ENCODE measurements around the gene FLNB.

- no peak for TF ChIP-seq TEAD4 (IDR thresholded peaks at IDR 0.05)
- no peak for TF ChIP-seq MAX (IDR thresholded peaks at IDR 0.05)
- no peak for TF ChIP-seq CREB1 (IDR thresholded peaks at IDR 0.05; ENCODE audit: low read depth)
- no peak for TF ChIP-seq TAF1 (IDR thresholded peaks at IDR 0.05; ENCODE audit: low read depth)
- no peak for TF ChIP-seq TCF12 (IDR thresholded peaks at IDR 0.05; ENCODE audit: low read depth)
- TF ChIP-seq, protein P1, sequence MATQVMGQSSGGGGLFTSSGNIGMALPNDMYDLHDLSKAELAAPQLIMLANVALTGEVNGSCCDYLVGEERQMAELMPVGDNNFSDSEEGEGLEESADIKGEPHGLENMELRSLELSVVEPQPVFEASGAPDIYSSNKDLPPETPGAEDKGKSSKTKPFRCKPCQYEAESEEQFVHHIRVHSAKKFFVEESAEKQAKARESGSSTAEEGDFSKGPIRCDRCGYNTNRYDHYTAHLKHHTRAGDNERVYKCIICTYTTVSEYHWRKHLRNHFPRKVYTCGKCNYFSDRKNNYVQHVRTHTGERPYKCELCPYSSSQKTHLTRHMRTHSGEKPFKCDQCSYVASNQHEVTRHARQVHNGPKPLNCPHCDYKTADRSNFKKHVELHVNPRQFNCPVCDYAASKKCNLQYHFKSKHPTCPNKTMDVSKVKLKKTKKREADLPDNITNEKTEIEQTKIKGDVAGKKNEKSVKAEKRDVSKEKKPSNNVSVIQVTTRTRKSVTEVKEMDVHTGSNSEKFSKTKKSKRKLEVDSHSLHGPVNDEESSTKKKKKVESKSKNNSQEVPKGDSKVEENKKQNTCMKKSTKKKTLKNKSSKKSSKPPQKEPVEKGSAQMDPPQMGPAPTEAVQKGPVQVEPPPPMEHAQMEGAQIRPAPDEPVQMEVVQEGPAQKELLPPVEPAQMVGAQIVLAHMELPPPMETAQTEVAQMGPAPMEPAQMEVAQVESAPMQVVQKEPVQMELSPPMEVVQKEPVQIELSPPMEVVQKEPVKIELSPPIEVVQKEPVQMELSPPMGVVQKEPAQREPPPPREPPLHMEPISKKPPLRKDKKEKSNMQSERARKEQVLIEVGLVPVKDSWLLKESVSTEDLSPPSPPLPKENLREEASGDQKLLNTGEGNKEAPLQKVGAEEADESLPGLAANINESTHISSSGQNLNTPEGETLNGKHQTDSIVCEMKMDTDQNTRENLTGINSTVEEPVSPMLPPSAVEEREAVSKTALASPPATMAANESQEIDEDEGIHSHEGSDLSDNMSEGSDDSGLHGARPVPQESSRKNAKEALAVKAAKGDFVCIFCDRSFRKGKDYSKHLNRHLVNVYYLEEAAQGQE (IDR thresholded peaks at IDR 0.05; ENCODE audit: low read depth) = no peak
Measured at GRCh38 chr3:58148049-58148448, 139.8 kb downstream of the FLNB start.

Measured in Ishikawa (cell line).